ENCODE results near the gene TMEM72. TPM values are rescaled to one million over a fixed set of nuclear protein-coding genes. Genes with fewer than 3 reads are reported as not detected.

TMEM72 gene
- total RNA-seq, 1 donor from 2014 or later: not detected

GRCh38 chr10:44916429-44916828 lies 5.3 kb downstream of the TMEM72 start:
- intact Hi-C loops (cut with micrococcal nuclease): no loop called here

- intact Hi-C loops (cut with micrococcal nuclease): no loop called here
These were observed 6.7 kb downstream of the TMEM72 start for GRCh38 chr10:44917848-44918247.

GRCh38 chr10:44920252-44920651 lies 9.1 kb downstream of the TMEM72 start:
- intact Hi-C loops (cut with micrococcal nuclease): no loop called here

- intact Hi-C loops (cut with micrococcal nuclease): no loop called here
These were observed 9.9 kb downstream of the TMEM72 start for GRCh38 chr10:44921061-44921460.

GRCh38 chr10:44921506-44921905 lies 10.4 kb downstream of the TMEM72 start:
- intact Hi-C loops (cut with micrococcal nuclease): no loop called here

- intact Hi-C loops (cut with micrococcal nuclease): no loop called here
These were observed 10.9 kb downstream of the TMEM72 start for GRCh38 chr10:44922021-44922420.

- intact Hi-C loops (cut with micrococcal nuclease): no loop called here
These were observed 11.8 kb downstream of the TMEM72 start for GRCh38 chr10:44922796-44923545.

GRCh38 chr10:44923611-44924010 lies 12.5 kb downstream of the TMEM72 start:
- intact Hi-C loops (cut with micrococcal nuclease): no loop called here

- intact Hi-C loops (cut with micrococcal nuclease): no loop called here
These were observed 13.3 kb downstream of the TMEM72 start for GRCh38 chr10:44924261-44925040.

- intact Hi-C loops (cut with micrococcal nuclease): no loop called here
These were observed 14.1 kb downstream of the TMEM72 start for GRCh38 chr10:44925224-44925623.

GRCh38 chr10:44925811-44926750 lies 14.9 kb downstream of the TMEM72 start:
- intact Hi-C loops (cut with micrococcal nuclease): no loop called here

- intact Hi-C loops (cut with micrococcal nuclease): no loop called here
These were observed 15.7 kb downstream of the TMEM72 start for GRCh38 chr10:44926751-44927351.

GRCh38 chr10:44927352-44927751 lies 16.2 kb downstream of the TMEM72 start:
- intact Hi-C loops (cut with micrococcal nuclease): no loop called here

GRCh38 chr10:44928462-44928861 lies 17.3 kb downstream of the TMEM72 start:
- intact Hi-C loops (cut with micrococcal nuclease): no loop called here

GRCh38 chr10:44929356-44930255 lies 18.5 kb downstream of the TMEM72 start:
- intact Hi-C loops (cut with micrococcal nuclease): no loop called here

GRCh38 chr10:44930904-44931620 lies 19.9 kb downstream of the TMEM72 start:
- intact Hi-C loops (cut with micrococcal nuclease): no loop called here

GRCh38 chr10:44931621-44932516 lies 20.7 kb downstream of the TMEM72 start:
- intact Hi-C loops (cut with micrococcal nuclease): loop anchor here (1.0 to 2.0 kb wide), 5 partner anchors 27 to 303 kb away; partner anchors contain the start of gene RASSF4
